Fibroblast of lung (primary cell): ENCODE results near the gene ANKZF1. TPM values are rescaled to one million over a fixed set of nuclear protein-coding genes. Genes with fewer than 3 reads are reported as not detected.
"Not testable (repeated sequence)": the region's sequence is repeated elsewhere in the genome, so short reads cannot be mapped to it uniquely, and the experiment has no call there.

ENCODE experiments used
- DNase-seq, 2 donors: peaks; one replicate each; pipeline versions ENCODE4 v3.0.0 to v3.0.0-alpha.2; 2010; ENCODE audit warnings: low read depth in 2 of 2
- H2AFZ ChIP-seq: 2 replicates; pipeline ENCODE4 v1.5.1; 2012; ENCODE audit warnings: low read length, control low read depth, inconsistent platforms
- H3K27ac ChIP-seq: 2 replicates; pipeline ENCODE4 v1.5.1; 2011; ENCODE audit warnings: low read length, control low read depth; ENCODE audit not compliant: insufficient read depth
- H3K27me3 ChIP-seq: 2 replicates; pipeline ENCODE4 v1.5.1; 2011; ENCODE audit warnings: mild to moderate bottlenecking, low read length; ENCODE audit not compliant: control insufficient read depth, insufficient read depth
- H3K36me3 ChIP-seq: 2 replicates; pipeline ENCODE4 v1.5.1; 2011; ENCODE audit warnings: low read length; ENCODE audit not compliant: control insufficient read depth, insufficient read depth
- H3K4me1 ChIP-seq: 2 replicates; pipeline ENCODE4 v1.5.1; 2011; ENCODE audit warnings: low read length; ENCODE audit not compliant: control insufficient read depth, insufficient read depth; ENCODE audit errors: extremely low read depth
- H3K4me2 ChIP-seq: 2 replicates; pipeline ENCODE4 v1.5.1; 2011; ENCODE audit warnings: low read length, control low read depth; ENCODE audit not compliant: insufficient read depth; ENCODE audit errors: extremely low read depth
- H3K4me3 ChIP-seq, 4 experiments: fragments of 200-600 bp in 1 of 4; sonication (generic) in 1 of 4; replicated peaks in 1 of 4; 2 replicates each; pipeline ENCODE4 v1.5.1; 2011 to 2016; ENCODE audit warnings: low read length in 4 of 4, low read depth in 3 of 4, mild to moderate bottlenecking in 3 of 4, control low read depth in 2 of 4, inconsistent platforms in 1 of 4, mixed read lengths in 1 of 4; ENCODE audit not compliant: insufficient read depth in 1 of 4; ENCODE audit errors: control extremely low read depth in 1 of 4
- H3K79me2 ChIP-seq: 2 replicates; pipeline ENCODE4 v1.5.1; 2012; ENCODE audit warnings: mild to moderate bottlenecking, low read length, inconsistent platforms; ENCODE audit not compliant: control insufficient read depth, insufficient read depth
- H3K9ac ChIP-seq: 2 replicates; pipeline ENCODE4 v1.5.1; 2011; ENCODE audit warnings: mild to moderate bottlenecking, low read length, control low read depth; ENCODE audit not compliant: insufficient read depth
- H3K9me3 ChIP-seq: 2 replicates; pipeline ENCODE4 v1.5.1; 2012; ENCODE audit warnings: low read depth, low read length; ENCODE audit not compliant: control insufficient read depth, insufficient read depth
- H4K20me1 ChIP-seq: 2 replicates; pipeline ENCODE4 v1.5.1; 2011; ENCODE audit warnings: low read length; ENCODE audit not compliant: control insufficient read depth, insufficient read depth; ENCODE audit errors: extremely low read depth
- EZH2 ChIP-seq: IDR thresholded peaks from 2 replicates; pipeline ENCODE4 v1.5.1; 2012; ENCODE audit warnings: low read length, control low read depth, mild to moderate bottlenecking; ENCODE audit errors: missing control alignments
- polyA plus RNA-seq, 2 donors: library from polyadenylated mRNA; depleted of rRNA in 1 of 2; stranded (reverse) in 1 of 2; unstranded in 1 of 2; fragments of >200 nt; gene quantifications; 2 replicates each; pipeline ENCODE4 v1.2.1, GENCODE V29; 2011 to 2012; ENCODE audit warnings: missing spikeins in 1 of 2
- total RNA-seq: library from RNA; depleted of rRNA; stranded (reverse); fragments of >200 nt; gene quantifications from 2 replicates; pipeline ENCODE4 v1.2.1, GENCODE V29; 2014
- TF ChIP-seq, protein P1 (sequence below), 2 donors: IDR thresholded peaks in 1 of 2; conservative IDR thresholded peaks in 1 of 2; 1 replicate in 1 of 2; 2 replicates in 1 of 2; pipeline ENCODE4 v1.5.1; 2011 to 2012; ENCODE audit warnings: low read length in 2 of 2, control low read depth in 1 of 2, inconsistent platforms in 1 of 2, low read depth in 1 of 2, mild to moderate bottlenecking in 1 of 2

The ANKZF1 gene
- total and polyA plus RNA-seq, 2 donors (not counting 1 experiment from before 2014, with no cell fraction given), result 13.2 to 32.7 TPM

DNA sequence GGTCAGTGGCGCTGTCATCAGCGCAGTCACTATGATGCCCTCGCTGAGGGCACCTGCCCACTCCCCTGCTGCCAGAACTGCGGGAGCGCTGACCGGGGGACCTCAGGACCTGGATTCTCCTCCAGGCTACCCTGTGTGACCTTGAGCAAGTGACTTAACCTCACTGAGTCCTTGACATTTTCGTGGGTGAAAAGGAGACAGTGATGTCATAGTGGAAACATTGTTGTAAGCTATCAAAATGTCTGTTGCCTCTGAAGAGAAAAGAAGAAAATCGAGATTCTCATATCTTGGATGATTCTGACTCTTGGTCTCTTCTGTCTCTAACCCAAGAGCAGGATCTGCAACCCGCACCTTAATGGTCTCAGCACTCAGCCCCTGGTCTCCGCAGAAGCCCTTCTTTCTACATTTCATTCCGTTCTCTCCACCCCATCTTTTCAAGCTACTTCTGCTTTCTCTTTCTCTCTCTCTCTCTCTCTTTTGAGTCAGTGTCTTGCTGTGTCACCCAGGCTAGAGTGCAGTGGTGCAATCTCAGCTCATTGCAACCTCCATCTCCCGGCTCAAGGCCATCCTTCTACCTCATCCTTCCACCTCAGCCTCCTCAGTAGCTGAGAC lies 25.1 kb downstream of the ANKZF1 start:
- peak overlapping the region; percentile 39 to 66 (median 52) for H3K4me3 ChIP-seq
- no peaks in the 10 kb centered on the region for H3K9me3 ChIP-seq
- no peaks in the 10 kb centered on the region for H4K20me1 ChIP-seq
- no peak for DNase-seq
- no peak overlapping the region for H3K9ac ChIP-seq
- no peak overlapping the region for H3K27ac ChIP-seq
- peak overlapping the region; percentile 9 for H2AFZ ChIP-seq
- peak overlapping the region; percentile 98 for H3K4me2 ChIP-seq
- peaks cover 15% of the 10 kb centered on the region for H3K4me1 ChIP-seq
- H3K79me2 ChIP-seq, result no peaks in the 10 kb centered on the region
- peaks cover 12% of the 10 kb centered on the region for H3K27me3 ChIP-seq
- H3K36me3 ChIP-seq, result peaks cover 5% of the 10 kb centered on the region
- TF ChIP-seq, protein P1, sequence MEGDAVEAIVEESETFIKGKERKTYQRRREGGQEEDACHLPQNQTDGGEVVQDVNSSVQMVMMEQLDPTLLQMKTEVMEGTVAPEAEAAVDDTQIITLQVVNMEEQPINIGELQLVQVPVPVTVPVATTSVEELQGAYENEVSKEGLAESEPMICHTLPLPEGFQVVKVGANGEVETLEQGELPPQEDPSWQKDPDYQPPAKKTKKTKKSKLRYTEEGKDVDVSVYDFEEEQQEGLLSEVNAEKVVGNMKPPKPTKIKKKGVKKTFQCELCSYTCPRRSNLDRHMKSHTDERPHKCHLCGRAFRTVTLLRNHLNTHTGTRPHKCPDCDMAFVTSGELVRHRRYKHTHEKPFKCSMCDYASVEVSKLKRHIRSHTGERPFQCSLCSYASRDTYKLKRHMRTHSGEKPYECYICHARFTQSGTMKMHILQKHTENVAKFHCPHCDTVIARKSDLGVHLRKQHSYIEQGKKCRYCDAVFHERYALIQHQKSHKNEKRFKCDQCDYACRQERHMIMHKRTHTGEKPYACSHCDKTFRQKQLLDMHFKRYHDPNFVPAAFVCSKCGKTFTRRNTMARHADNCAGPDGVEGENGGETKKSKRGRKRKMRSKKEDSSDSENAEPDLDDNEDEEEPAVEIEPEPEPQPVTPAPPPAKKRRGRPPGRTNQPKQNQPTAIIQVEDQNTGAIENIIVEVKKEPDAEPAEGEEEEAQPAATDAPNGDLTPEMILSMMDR (conservative IDR thresholded peaks at IDR 0.05 in 1 of 2, IDR thresholded peaks at IDR 0.05 in 1 of 2; ENCODE audit: low read depth in 1 of 2, low read length in 2 of 2), result no peak
- TF ChIP-seq EZH2, result no peak

- not testable (repeated sequence) for H3K36me3 ChIP-seq, H3K4me3 ChIP-seq, H3K4me1 ChIP-seq, H3K4me2 ChIP-seq, H3K9me3 ChIP-seq, H3K27ac ChIP-seq, H3K9ac ChIP-seq, H3K79me2 ChIP-seq, H4K20me1 ChIP-seq, DNase-seq, H2AFZ ChIP-seq
- peaks cover 17% of the 10 kb centered on the region for H3K27me3 ChIP-seq
Measured at GRCh38 chr2:219258942-219259341, 29.3 kb downstream of the ANKZF1 start.

- Histone ChIP-seq H3K4me3 (no peak overlapping the region), H3K27ac (no peak overlapping the region), H3K4me2 (no peak overlapping the region), H3K4me1 (no peaks in the 10 kb centered on the region), H3K9ac (no peak overlapping the region), H3K79me2 (no peaks in the 10 kb centered on the region), H4K20me1 (no peaks in the 10 kb centered on the region), H2AFZ (no peak overlapping the region), H3K27me3 (peaks cover 12% of the 10 kb centered on the region), H3K36me3 (no peaks in the 10 kb centered on the region), H3K9me3 (no peaks in the 10 kb centered on the region)
- TF ChIP-seq, protein P1 (conservative IDR thresholded peaks at IDR 0.05 in 1 of 2, IDR thresholded peaks at IDR 0.05 in 1 of 2; ENCODE audit: low read depth in 1 of 2, low read length in 2 of 2), result no peak
- no peak for TF ChIP-seq EZH2
- DNase-seq, result no peak
Measured at GRCh38 chr2:219261024-219261855, 31.6 kb downstream of the ANKZF1 start.
